ENCODE results near the gene HSPG2.

The HSPG2 gene

DNA sequence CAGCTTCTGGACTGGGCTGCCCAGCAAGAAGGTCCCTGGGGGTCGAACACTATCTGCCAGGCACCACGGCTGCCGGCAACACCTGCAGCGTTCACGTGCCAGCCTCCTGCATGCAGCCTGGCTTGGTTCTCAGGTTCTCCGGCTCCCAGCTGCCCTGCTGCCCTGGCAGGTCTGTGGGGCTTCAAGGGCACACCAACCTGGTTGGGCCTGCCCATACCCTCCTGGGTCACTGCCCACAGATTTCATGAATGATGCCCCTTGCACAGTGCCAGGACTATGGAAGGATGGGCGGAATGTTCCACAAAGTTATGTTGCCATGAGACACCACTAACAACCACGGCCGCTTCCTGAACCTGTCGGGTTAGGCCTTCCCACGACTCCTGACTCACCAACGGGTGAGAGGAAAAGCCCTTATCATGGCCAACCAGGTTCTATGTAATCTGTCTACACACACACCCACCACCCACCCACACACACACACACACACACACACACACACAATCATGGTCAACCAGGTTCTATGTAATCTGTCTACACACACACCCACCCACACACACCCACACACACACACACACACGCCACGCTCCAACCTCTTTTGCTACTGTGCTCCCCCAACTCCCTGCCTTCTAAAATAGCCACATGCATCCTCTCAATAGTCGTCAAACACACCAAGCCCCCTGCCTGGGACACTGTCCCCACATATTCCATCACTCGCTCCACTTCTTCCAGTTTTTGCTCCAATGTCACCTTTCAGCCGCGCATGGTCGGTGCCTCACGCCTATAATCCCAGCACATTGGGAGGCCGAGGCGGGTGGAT is 32.2 kb downstream of the HSPG2 start:
- DNase-seq = no peak
- in situ Hi-C loops (cut with HindIII; ENCODE audit: low pct_ligation_motif_present, low pct_unique_long_range_greater_than_20kb, low sequenced_read_pairs) = no loop called here

- no peak for DNase-seq
- in situ Hi-C loops (cut with HindIII; ENCODE audit: low pct_ligation_motif_present, low pct_unique_long_range_greater_than_20kb, low sequenced_read_pairs) = no loop called here
These were observed 32.7 kb downstream of the HSPG2 start for GRCh38 chr1:21904454-21904703.

- DNase-seq = no peak
- in situ Hi-C loops (cut with HindIII; ENCODE audit: low pct_ligation_motif_present, low pct_unique_long_range_greater_than_20kb, low sequenced_read_pairs) = no loop called here
These were observed 33.3 kb downstream of the HSPG2 start for GRCh38 chr1:21903638-21904453.

- in situ Hi-C loops (cut with HindIII; ENCODE audit: low pct_ligation_motif_present, low pct_unique_long_range_greater_than_20kb, low sequenced_read_pairs) = no loop called here
- DNase-seq = no peak
These were observed 34.8 kb downstream of the HSPG2 start for GRCh38 chr1:21902026-21903012.

DNA sequence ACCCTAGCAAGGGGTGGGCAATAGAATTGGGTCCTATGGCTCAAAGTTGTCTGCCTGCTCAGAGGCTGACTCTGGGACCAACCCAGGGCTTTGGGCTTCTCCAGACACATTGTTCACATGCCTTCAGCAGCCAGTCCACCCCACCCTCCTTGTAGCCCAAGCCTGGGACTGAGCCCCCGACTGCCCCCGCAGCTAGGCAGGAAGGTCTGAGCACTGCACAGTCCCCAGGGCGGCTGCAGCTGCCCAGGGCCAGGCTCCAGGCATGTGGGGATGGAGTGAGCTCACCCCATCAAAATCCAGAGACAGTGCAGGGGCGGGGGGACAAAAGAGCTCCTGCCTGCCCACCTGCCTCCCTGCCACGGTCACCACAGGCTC is 35.6 kb downstream of the HSPG2 start:
- in situ Hi-C loops (cut with HindIII; ENCODE audit: low pct_ligation_motif_present, low pct_unique_long_range_greater_than_20kb, low sequenced_read_pairs) = no loop called here
- no peak for DNase-seq

DNA sequence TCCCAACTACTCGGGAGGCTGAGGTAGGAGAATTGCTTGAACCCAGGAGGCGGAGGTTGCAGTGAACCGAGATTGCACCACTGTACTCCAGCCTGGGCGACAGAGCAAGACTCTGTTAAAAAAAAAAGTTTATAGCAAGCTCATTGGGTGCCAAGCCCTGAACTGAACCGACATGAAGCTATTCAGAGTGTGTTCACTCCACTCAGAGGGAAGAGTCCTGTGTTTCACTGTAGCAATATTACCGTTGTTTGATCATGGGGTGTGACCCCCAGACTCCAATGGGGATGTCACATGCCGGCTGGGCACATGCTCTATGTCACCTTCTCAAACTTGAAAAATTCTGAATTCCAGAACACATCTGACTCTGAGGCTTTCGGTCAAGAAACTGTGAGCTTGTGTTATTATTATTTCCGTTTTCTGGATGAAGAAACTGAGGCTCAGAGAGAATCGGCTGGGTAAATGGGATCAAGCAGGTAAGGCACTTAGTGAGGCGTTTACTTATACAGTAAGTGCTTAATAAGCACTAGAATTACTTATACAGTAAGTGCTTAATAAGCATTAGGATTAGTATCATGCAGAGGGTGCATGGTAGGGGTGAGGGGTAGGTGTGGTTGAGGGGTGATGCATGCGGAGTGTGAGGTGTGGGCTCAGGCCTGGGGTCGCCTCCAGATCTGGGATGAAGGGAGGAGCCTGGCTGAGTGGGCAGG is 36.2 kb downstream of the HSPG2 start:
- no peak for DNase-seq
- in situ Hi-C loops (cut with HindIII; ENCODE audit: low pct_ligation_motif_present, low pct_unique_long_range_greater_than_20kb, low sequenced_read_pairs) = no loop called here

GRCh38 chr1:21899987-21900386 is 37.1 kb downstream of the HSPG2 start:
- DNase-seq = no peak
- in situ Hi-C loops (cut with HindIII; ENCODE audit: low pct_ligation_motif_present, low pct_unique_long_range_greater_than_20kb, low sequenced_read_pairs) = no loop called here

DNA sequence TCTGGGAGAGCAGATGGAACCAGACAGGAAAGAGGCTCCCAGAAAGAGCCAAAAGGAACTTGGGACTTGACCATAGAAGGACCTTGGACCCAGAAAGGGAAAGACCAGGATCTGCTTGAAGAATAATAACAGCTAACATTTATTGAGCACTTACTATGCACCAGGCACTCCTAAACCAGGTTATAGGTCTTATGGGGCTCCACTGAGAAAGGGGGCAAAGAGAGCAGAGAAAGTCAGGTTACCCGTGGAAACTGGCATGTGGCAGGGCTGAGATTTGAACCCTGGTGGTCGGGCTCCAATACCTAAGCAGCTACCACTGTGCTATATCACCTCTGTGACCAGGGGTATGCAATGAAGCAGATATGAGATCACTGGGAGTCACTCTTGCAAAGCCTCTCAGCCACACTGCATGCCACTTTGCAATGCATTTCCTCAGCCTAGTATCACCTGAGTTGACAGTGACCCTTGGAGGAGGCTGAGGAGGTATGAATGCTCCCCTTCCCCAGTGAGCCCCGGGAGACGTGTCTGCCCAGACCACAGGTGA is 37.8 kb downstream of the HSPG2 start:
- no peak for DNase-seq
- in situ Hi-C loops (cut with HindIII; ENCODE audit: low pct_ligation_motif_present, low pct_unique_long_range_greater_than_20kb, low sequenced_read_pairs) = no loop called here

DNA sequence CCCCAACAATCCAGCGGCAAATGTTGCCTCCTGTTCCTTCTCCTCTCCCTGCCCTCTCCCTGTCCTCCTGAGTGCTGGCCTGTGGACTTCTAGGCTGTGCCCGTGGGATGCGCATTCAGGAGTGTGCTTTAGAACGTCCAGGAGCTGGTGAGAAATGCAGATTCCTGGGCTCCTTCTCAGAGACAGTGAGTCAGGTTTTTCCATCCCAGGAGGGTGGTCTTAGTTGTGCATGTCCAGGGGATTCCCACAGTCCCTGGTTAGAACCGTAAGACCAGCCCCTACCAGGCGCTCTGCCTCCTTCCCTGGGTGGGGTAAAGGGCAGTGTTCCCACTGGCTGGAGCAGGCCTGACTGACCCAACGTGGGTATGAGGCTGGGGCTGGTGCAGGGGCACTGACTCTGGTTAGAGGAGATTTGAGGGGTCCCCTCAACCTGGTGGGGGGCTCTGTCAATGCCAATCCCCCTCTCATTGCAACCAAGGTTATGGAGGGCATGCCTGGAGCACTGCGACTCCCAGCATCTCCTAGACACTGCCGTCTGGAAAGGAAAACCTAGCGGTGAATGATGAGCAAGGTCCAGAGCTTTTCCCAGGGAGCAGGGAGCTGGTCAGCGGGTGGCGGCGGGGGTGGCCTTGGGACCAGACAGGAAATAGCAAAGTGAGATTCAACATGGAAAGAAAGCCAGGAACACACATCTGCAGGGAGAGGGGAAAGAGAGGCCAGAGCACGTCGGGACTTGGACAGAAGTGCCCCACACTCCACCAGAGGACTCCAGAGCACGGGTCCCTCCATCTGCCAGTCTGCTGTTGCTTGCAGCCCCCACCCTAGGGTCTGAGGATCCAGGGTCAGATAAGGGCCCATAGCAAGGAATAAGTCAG is 38.5 kb downstream of the HSPG2 start:
- in situ Hi-C loops (cut with HindIII; ENCODE audit: low pct_ligation_motif_present, low pct_unique_long_range_greater_than_20kb, low sequenced_read_pairs) = no loop called here
- DNase-seq = no peak

DNA sequence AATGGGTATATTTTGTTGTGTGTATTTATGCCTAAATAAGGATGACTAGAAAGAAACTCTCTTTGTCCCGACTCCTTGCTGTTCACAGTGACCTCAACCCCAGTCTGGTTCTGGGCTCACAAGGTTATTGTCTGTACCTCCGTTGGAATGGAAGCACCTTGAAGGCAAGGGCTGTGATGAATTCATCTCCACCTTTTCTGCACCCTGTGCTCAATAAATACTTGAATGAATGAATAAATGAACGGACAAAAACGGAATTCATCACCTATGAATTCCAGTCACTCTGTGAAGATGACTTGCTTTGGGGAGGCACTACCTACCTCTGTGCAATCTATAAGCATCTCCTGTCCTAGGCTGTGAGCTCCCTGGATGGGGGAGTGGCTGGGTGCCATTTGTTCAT is 39.3 kb downstream of the HSPG2 start:
- in situ Hi-C loops (cut with HindIII; ENCODE audit: low pct_ligation_motif_present, low pct_unique_long_range_greater_than_20kb, low sequenced_read_pairs) = no loop called here
- DNase-seq = no peak

DNA sequence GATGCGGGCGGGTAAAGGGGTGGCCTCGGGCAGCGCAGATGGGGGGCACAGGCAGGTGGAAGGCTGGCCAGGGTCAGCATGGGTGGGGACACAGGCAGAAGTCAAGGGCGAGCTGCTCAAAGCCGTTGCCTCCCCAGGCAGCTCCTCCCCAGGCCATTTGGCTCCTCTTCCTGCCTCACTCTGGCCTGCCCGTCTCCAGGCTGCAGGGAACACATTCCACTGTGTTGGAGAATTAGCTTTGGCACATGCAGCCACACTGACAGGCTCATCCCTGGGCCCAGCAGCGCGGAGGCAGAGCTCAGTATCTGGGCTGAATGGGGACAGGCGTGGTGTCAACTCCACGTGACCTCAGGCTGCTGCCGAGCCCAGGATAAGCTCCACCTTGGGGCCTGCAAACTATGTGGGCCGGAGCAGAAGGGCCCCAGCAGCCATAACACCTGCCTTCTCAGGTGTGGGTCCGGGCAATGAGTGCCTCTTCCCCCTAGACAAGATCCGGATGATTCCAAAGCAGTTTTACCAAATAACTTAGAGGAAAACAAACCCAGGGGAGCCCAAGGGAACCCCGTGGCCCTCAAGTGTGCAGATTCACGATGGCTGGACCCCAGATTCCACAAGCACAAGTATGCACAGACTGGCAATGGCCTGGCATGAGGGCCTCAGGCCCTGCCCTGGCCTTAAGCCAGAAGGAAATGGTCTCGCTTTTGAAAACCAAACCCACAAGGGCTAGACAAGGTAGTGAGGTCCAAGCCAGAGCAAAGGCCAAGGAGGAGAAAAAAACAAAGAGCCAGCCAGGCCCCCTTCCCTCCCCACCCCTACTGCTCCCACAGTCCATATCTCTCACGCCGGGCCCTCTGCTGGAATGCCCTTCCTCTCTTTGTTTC is 40.2 kb downstream of the HSPG2 start:
- DNase-seq = no peak

DNA sequence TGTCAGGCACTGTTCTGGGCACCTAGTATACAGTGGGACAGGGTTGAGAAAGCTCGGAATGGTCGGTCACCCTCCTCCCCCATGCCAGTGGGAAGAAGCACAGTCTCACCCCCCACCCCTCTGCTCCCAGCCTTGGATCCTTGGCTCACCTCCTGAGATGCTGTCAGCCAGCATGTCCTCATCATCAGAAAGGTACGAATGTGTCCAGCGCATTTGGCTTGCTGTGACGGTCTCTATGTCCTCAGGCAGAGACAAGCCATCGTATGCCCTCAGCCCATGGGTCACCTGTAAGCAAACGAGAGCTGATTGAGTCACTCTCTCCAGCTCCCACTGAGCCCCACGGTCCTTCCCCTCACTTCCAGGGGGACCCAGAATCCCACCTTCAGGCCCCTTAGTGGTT is 41.1 kb downstream of the HSPG2 start:
- in situ Hi-C loops (cut with HindIII; ENCODE audit: low pct_ligation_motif_present, low pct_unique_long_range_greater_than_20kb, low sequenced_read_pairs) = no loop called here
- DNase-seq = no peak

More for the DNA sequence above, 40.2 kb downstream of the HSPG2 start:
- in situ Hi-C loops (cut with HindIII; ENCODE audit: low pct_ligation_motif_present, low pct_unique_long_range_greater_than_20kb, low sequenced_read_pairs) = no loop called here

- in situ Hi-C loops (cut with HindIII; ENCODE audit: low pct_ligation_motif_present, low pct_unique_long_range_greater_than_20kb, low sequenced_read_pairs) = no loop called here
These were observed 42.9 kb downstream of the HSPG2 start for GRCh38 chr1:21894034-21894881.

DNA sequence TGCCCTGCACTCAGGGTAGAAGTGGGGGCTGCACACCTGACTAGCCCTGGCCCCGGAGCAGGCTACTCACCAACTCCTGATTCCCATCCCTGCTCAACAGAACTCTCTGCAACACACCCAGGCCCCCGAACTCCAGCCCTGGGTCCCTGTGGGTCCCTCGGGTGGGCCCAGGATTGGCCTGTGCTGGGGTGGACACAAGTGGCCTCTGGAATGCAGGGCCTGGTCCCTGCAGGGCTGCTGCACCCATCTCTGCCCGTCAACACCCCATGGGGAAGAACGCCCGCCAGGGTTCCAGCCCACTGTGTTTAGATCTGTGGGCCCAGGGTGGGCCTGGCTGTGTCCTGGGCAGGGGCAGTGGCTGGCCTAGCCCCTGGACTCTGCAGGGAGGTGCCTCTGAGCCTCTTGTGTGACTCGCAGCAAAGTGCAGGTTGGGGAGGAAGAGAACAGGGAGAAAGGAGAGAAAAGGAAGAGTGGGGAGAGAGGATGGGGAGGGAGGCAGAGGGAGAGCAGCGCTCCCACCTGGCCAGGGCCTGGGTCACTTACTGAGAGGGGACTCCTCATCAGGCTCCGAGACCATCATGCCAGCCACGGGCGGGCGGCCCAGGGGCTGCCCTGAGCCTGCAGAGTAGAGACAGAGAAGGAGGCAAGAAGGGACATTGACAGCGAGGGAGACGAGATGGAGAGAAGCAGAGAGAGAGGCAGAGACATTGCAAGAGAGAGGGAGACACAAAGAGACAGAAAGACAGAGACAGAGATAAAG is 43.9 kb downstream of the HSPG2 start:
- in situ Hi-C loops (cut with HindIII; ENCODE audit: low pct_ligation_motif_present, low pct_unique_long_range_greater_than_20kb, low sequenced_read_pairs) = no loop called here
- DNase-seq = no peak

More at GRCh38 chr1:21894034-21894881, 42.9 kb downstream of the HSPG2 start:
- DNase-seq = no peak
